RPMI7951 (cell line): ENCODE data around the gene SLCO1B1. TPM values are rescaled to one million over a fixed set of nuclear protein-coding genes. Genes with fewer than 3 reads are reported as not detected.

Experiments used
- DNase-seq: peaks from one replicate; pipeline ENCODE4 v3.0.0-alpha.2; 2012; ENCODE audit warnings: low read depth
- total RNA-seq: library from RNA; depleted of rRNA; stranded (reverse); fragments of >200 nt; shearing (Covaris generic); gene quantifications from 2 replicates; pipeline ENCODE4 v1.2.3, GENCODE V29; 2014; rRNA removed

The SLCO1B1 gene
- total RNA-seq, 1 experiment from 2014 or later = not detected

- no peak for DNase-seq
Measured at GRCh38 chr12:21221072-21221471, 90.1 kb downstream of the SLCO1B1 start.

GRCh38 chr12:21221778-21222177, 90.8 kb downstream of the SLCO1B1 start:
- DNase-seq = no peak

- no peak for DNase-seq
Measured at GRCh38 chr12:21223930-21224329, 92.9 kb downstream of the SLCO1B1 start.

GRCh38 chr12:21234395-21234794, 103.4 kb downstream of the SLCO1B1 start:
- DNase-seq = no peak

GRCh38 chr12:21239866-21240265, 108.9 kb downstream of the SLCO1B1 start:
- DNase-seq = no peak

GRCh38 chr12:21248679-21249078, 117.7 kb downstream of the SLCO1B1 start:
- DNase-seq = no peak

GRCh38 chr12:21252070-21252469, 121.1 kb downstream of the SLCO1B1 start:
- no peak for DNase-seq

- DNase-seq = no peak
Measured at GRCh38 chr12:21257172-21257571, 126.2 kb downstream of the SLCO1B1 start.

- no peak for DNase-seq
Measured at GRCh38 chr12:21264232-21264631, 133.2 kb downstream of the SLCO1B1 start.

- no peak for DNase-seq
Measured at GRCh38 chr12:21265932-21266331, 134.9 kb downstream of the SLCO1B1 start.

- no peak for DNase-seq
Measured at GRCh38 chr12:21276826-21277225, 145.8 kb downstream of the SLCO1B1 start.

Other genes with a start within 250 kb of the SLCO1B1 start
- gene SLCO1A2, start 203.7 kb downstream of the SLCO1B1 start, total RNA-seq = not detected in 2 replicates
- gene IAPP, start 241.7 kb downstream of the SLCO1B1 start, total RNA-seq = not detected in 2 replicates